OCI-LY7 (cell line): ENCODE data around the gene DCTN1.

Experiments used
- CTCF ChIP-seq: fragments of 200-600 bp; sonication (generic); conservative IDR thresholded peaks from 2 replicates; pipeline ENCODE4 v1.5.1; 2014; ENCODE audit warnings: mild to moderate bottlenecking, antibody characterized with exemption, low read length, moderate library complexity, mixed read lengths
- EZH2phosphoT487 ChIP-seq: fragments of 200-600 bp; sonication (generic); IDR thresholded peaks from 2 replicates; pipeline ENCODE4 v1.6.1; 2018; ENCODE audit warnings: low read depth, borderline replicate concordance, mild to moderate bottlenecking, mixed run types, antibody characterized with exemption, low read length, moderate library complexity, mixed read lengths

DNA sequence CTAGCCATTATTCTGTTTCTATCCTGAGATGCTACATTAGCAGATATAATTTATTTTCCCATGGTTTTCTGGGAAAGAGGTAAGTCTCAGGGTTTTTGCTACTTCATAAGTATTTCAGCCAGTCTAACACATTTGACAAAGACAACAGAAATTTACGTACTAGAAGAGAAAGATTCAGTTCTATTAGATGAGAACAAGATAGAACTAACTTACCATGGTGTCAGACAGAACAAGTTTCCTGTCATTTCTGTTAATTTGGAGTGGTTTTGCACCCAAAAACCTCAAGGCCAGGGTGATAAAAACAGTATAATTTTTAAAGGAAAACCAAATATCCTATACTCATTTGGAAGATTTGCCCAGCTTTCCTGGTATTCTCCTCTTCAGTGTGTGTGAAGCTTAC is 52.5 kb downstream of the DCTN1 start:
- TF ChIP-seq CTCF (no peak), EZH2phosphoT487 (no peak)
